Liver (tissue), 9 donors: ENCODE results near the gene DACH1. TPM values are rescaled to one million over a fixed set of nuclear protein-coding genes. Genes with fewer than 3 reads are reported as not detected.

Experiments used
- DNase-seq: peaks from one replicate; pipeline ENCODE4 v3.0.0-alpha.2; 2017; ENCODE audit warnings: low spot score
- H3K27ac ChIP-seq, 2 donors: one replicate each; pipeline ENCODE4 v1.7.0; 2013; ENCODE audit warnings: inconsistent platforms in 2 of 2, low read length in 2 of 2, control low read depth in 1 of 2, low read depth in 1 of 2, mild to moderate bottlenecking in 1 of 2
- H3K27me3 ChIP-seq, 4 donors: one replicate each; pipeline versions ENCODE4 v1.6.1 to v1.7.0; 2013; ENCODE audit warnings: low read length in 3 of 4, inconsistent platforms in 1 of 4, mild to moderate bottlenecking in 1 of 4, moderate library complexity in 1 of 4; ENCODE audit not compliant: control insufficient read depth in 4 of 4, insufficient read depth in 4 of 4
- H3K36me3 ChIP-seq, 4 donors: one replicate each; pipeline versions ENCODE4 v1.6.1 to v1.7.0; 2013; ENCODE audit warnings: low read length in 3 of 4, mild to moderate bottlenecking in 3 of 4, low read depth in 1 of 4, moderate library complexity in 1 of 4; ENCODE audit not compliant: control insufficient read depth in 4 of 4, insufficient read depth in 3 of 4
- H3K4me1 ChIP-seq, 4 donors: one replicate each; pipeline versions ENCODE4 v1.6.1 to v1.7.0; 2013; ENCODE audit warnings: low read length in 3 of 4, mild to moderate bottlenecking in 3 of 4, moderate library complexity in 1 of 4; ENCODE audit not compliant: control insufficient read depth in 4 of 4, insufficient read depth in 4 of 4
- H3K4me3 ChIP-seq, 3 donors: one replicate each; pipeline versions ENCODE4 v1.6.1 to v1.7.0; 2013; ENCODE audit warnings: low read length in 3 of 3, control low read depth in 1 of 3, low read depth in 1 of 3, mild to moderate bottlenecking in 1 of 3
- H3K9ac ChIP-seq, 2 donors: one replicate each; pipeline ENCODE4 v1.7.0; 2013; ENCODE audit warnings: low read length in 2 of 2, mild to moderate bottlenecking in 2 of 2, moderate library complexity in 2 of 2, control low read depth in 1 of 2, low read depth in 1 of 2
- H3K9me3 ChIP-seq, 4 donors: one replicate each; pipeline versions ENCODE4 v1.6.1 to v1.7.0; 2013; ENCODE audit warnings: low read length in 3 of 4; ENCODE audit not compliant: control insufficient read depth in 4 of 4
- ATF3 ChIP-seq: IDR thresholded peaks from 2 replicates; pipeline ENCODE4 v1.6.1; 2016; ENCODE audit warnings: antibody characterized with exemption
- EGR1 ChIP-seq, 2 donors: IDR thresholded peaks; 2 replicates each; pipeline ENCODE4 v1.6.1; 2016 to 2018; ENCODE audit warnings: antibody characterized with exemption in 2 of 2, low read depth in 2 of 2
- FOXA1 ChIP-seq: IDR thresholded peaks from 2 replicates; pipeline ENCODE4 v1.6.1; 2016; ENCODE audit warnings: antibody characterized with exemption
- FOXA2 ChIP-seq: IDR thresholded peaks from 2 replicates; pipeline ENCODE4 v1.6.1; 2016; ENCODE audit warnings: antibody characterized with exemption
- GABPA ChIP-seq, 2 donors: IDR thresholded peaks in 1 of 2; conservative IDR thresholded peaks in 1 of 2; 2 replicates each; pipeline ENCODE4 v1.6.1; 2016; ENCODE audit warnings: antibody characterized with exemption in 2 of 2, mild to moderate bottlenecking in 1 of 2, moderate library complexity in 1 of 2
- HNF4A ChIP-seq, 2 donors: conservative IDR thresholded peaks; 2 replicates each; pipeline ENCODE4 v1.6.1; 2016; ENCODE audit warnings: antibody characterized with exemption in 2 of 2, mild to moderate bottlenecking in 2 of 2
- HNF4G ChIP-seq: IDR thresholded peaks from 2 replicates; pipeline ENCODE4 v1.6.1; 2016; ENCODE audit warnings: antibody characterized with exemption
- JUND ChIP-seq, 2 donors: IDR thresholded peaks; 2 replicates each; pipeline ENCODE4 v1.6.1; 2016; ENCODE audit warnings: antibody characterized with exemption in 2 of 2
- MAX ChIP-seq: IDR thresholded peaks from 2 replicates; pipeline ENCODE4 v1.6.1; 2016; ENCODE audit warnings: antibody characterized with exemption
- NR2F2 ChIP-seq: IDR thresholded peaks from 2 replicates; pipeline ENCODE4 v1.6.1; 2016; ENCODE audit warnings: antibody characterized with exemption
- RAD21 ChIP-seq, 2 donors: IDR thresholded peaks; 2 replicates each; pipeline ENCODE4 v1.6.1; 2016; ENCODE audit warnings: antibody characterized with exemption in 2 of 2, mild to moderate bottlenecking in 2 of 2
- RXRA ChIP-seq, 2 donors: IDR thresholded peaks; 2 replicates each; pipeline ENCODE4 v1.6.1; 2017 to 2018; ENCODE audit warnings: antibody characterized with exemption in 2 of 2, mild to moderate bottlenecking in 1 of 2
- SP1 ChIP-seq: IDR thresholded peaks from 2 replicates; pipeline ENCODE4 v1.6.1; 2018; ENCODE audit warnings: antibody characterized with exemption, mild to moderate bottlenecking
- TAF1 ChIP-seq: conservative IDR thresholded peaks from 2 replicates; pipeline ENCODE4 v1.6.1; 2016; ENCODE audit warnings: antibody characterized with exemption, mild to moderate bottlenecking
- YY1 ChIP-seq: IDR thresholded peaks from 2 replicates; pipeline ENCODE4 v1.6.1; 2016; ENCODE audit warnings: antibody characterized with exemption, mild to moderate bottlenecking
- ZBTB33 ChIP-seq: IDR thresholded peaks from 2 replicates; pipeline ENCODE4 v1.6.1; 2016; ENCODE audit warnings: antibody characterized with exemption
- WGBS: extraction: QIAGEN DNeasy Blood & Tissue Kit; methylation state at CpG from one replicate; pipeline ENCODE4 v1.1.7; 2013; 5-methylcytosine and 5-hydroxymethylcytosine counted together
- polyA plus RNA-seq, 2 donors: library from polyadenylated mRNA; stranded (reverse) in 1 of 2; unstranded in 1 of 2; fragments of 200-250 nt in 1 of 2; fragments of >200 nt in 1 of 2; fragmentation: Nextera tagmentation in 1 of 2; extraction: Ambion mirVana in 1 of 2; gene quantifications; one replicate each; pipeline versions ENCODE4 v1.2.1 to v1.2.3, GENCODE V29; 2013 to 2015
- total RNA-seq, 2 donors: library from RNA; depleted of rRNA; stranded (reverse); fragments of >200 nt; gene quantifications; one replicate each; pipeline ENCODE4 v1.2.3, GENCODE V29; 2014
- TF ChIP-seq, protein P1 (sequence below): fragments of 150-350 bp; IDR thresholded peaks from 2 replicates; pipeline ENCODE4 v1.5.1; 2017; ENCODE audit warnings: improper control_type of control experiment, low read depth, low read length; ENCODE audit not compliant: missing input control
- donor health status: healthy.
- donor health status: healthy.
- donor health status: healthy.
- donor health status: healthy.
- donor health status: healthy.

The DACH1 gene
- total and polyA plus RNA-seq, 4 donors = 0.28 to 1.9 (median 0.77) TPM

GRCh38 chr13:71583581-71583980, 283.4 kb downstream of the DACH1 start:
- Histone ChIP-seq H3K4me3 (no peak overlapping the region), H3K4me1 (no peaks in the 10 kb centered on the region), H3K9me3 (no peaks in the 10 kb centered on the region), H3K27ac (no peak overlapping the region), H3K27me3 (no peaks in the 10 kb centered on the region), H3K9ac (no peak overlapping the region), H3K36me3 (no peaks in the 10 kb centered on the region)
- TF ChIP-seq RXRA (IDR thresholded peaks at IDR 0.05) (no peak), ATF3 (no peak), MAX (no peak), JUND (IDR thresholded peaks at IDR 0.05) (no peak), TAF1 (no peak), GABPA (IDR thresholded peaks at IDR 0.05 in 1 of 2, conservative IDR thresholded peaks at IDR 0.05 in 1 of 2) (no peak)
- TF ChIP-seq, protein P1, sequence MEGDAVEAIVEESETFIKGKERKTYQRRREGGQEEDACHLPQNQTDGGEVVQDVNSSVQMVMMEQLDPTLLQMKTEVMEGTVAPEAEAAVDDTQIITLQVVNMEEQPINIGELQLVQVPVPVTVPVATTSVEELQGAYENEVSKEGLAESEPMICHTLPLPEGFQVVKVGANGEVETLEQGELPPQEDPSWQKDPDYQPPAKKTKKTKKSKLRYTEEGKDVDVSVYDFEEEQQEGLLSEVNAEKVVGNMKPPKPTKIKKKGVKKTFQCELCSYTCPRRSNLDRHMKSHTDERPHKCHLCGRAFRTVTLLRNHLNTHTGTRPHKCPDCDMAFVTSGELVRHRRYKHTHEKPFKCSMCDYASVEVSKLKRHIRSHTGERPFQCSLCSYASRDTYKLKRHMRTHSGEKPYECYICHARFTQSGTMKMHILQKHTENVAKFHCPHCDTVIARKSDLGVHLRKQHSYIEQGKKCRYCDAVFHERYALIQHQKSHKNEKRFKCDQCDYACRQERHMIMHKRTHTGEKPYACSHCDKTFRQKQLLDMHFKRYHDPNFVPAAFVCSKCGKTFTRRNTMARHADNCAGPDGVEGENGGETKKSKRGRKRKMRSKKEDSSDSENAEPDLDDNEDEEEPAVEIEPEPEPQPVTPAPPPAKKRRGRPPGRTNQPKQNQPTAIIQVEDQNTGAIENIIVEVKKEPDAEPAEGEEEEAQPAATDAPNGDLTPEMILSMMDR = no peak
- DNase-seq = no peak
- WGBS = 82% methylated on average over 5 of the region's 5 CpGs

DNA sequence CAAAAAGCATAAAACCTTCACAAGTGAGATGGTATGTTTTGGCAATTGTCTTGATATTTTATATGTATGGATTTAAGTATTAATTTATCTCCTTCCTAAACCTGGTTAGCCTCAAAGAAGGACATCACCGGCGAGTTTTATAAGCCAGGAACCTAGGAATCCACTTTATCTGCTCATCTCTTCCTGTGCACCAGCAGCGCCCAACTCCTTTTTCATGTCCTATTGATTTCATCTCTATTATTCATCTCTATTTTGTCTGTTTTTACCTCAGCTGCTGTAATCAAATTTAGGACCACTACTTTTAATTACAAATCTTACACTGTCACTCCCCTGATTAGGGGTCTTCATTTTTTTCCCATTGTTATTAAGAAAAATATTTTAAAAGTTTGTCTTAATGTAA, 286.4 kb downstream of the DACH1 start:
- no peak for DNase-seq
- Histone ChIP-seq H3K4me1 (no peaks in the 10 kb centered on the region), H3K27ac (no peak overlapping the region), H3K4me3 (no peak overlapping the region), H3K36me3 (no peaks in the 10 kb centered on the region), H3K27me3 (no peaks in the 10 kb centered on the region), H3K9ac (no peak overlapping the region), H3K9me3 (no peaks in the 10 kb centered on the region)
- 74% methylated on average over 3 of the region's 3 CpGs for WGBS
- TF ChIP-seq NR2F2 = no peak
- no peak for TF ChIP-seq RXRA (IDR thresholded peaks at IDR 0.05)
- no peak for TF ChIP-seq RAD21 (IDR thresholded peaks at IDR 0.05)
- no peak for TF ChIP-seq ZBTB33

DNA sequence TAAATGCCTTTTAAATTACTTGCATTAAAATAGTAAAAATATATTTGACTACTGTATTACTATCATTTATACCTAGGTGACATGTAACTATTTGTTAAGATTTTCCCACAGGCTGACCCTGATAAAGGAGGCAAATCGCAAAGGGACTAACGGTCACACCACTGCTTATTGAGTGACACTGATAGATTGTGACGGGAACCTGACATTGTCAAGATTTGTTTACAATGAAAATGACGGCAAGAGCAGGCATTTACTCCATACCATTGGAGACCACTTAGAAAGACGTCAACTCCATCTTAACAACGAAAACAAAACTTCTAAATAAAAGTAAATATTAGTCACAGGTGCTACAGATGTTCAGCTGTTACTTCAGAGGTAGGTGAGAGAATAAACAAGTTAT, 289.0 kb downstream of the DACH1 start:
- DNase-seq = no peak
- H3K9ac ChIP-seq = no peak overlapping the region
- no peaks in the 10 kb centered on the region for H3K9me3 ChIP-seq
- no peak overlapping the region for H3K4me3 ChIP-seq
- H3K27ac ChIP-seq = no peak overlapping the region
- H3K27me3 ChIP-seq = no peaks in the 10 kb centered on the region
- H3K36me3 ChIP-seq = no peaks in the 10 kb centered on the region
- H3K4me1 ChIP-seq = no peaks in the 10 kb centered on the region
- 61% methylated on average over 6 of the region's 6 CpGs for WGBS
- TF ChIP-seq NR2F2 = no peak
- TF ChIP-seq RXRA (IDR thresholded peaks at IDR 0.05) = no peak
- no peak for TF ChIP-seq FOXA2
- TF ChIP-seq GABPA (IDR thresholded peaks at IDR 0.05 in 1 of 2, conservative IDR thresholded peaks at IDR 0.05 in 1 of 2) = no peak
- TF ChIP-seq, protein P1 = no peak
- no peak for TF ChIP-seq RAD21 (IDR thresholded peaks at IDR 0.05)
- TF ChIP-seq YY1 = no peak
- no peak for TF ChIP-seq JUND (IDR thresholded peaks at IDR 0.05)
- no peak for TF ChIP-seq EGR1 (IDR thresholded peaks at IDR 0.05; ENCODE audit: low read depth in 2 of 2)
- no peak for TF ChIP-seq HNF4G
- no peak for TF ChIP-seq SP1
- TF ChIP-seq ATF3 = no peak
- no peak for TF ChIP-seq ZBTB33
- no peak for TF ChIP-seq HNF4A (conservative IDR thresholded peaks at IDR 0.05)
- TF ChIP-seq FOXA1 = no peak
